DLD1 (cell line): ENCODE measurements around the gene TECPR1.

Experiments used
- in situ Hi-C: cut with HindIII; loops from 2 replicates; pipeline ENCODE4 v1.10.0; 2017; ENCODE audit warnings: low sequenced_read_pairs

Gene TECPR1

GRCh38 chr7:98212532-98213041 lies 39.4 kb downstream of the TECPR1 start:
- in situ Hi-C loops = no loop called here

- in situ Hi-C loops = no loop called here
Observed at GRCh38 chr7:98211676-98212531, 40.1 kb downstream of the TECPR1 start.

- in situ Hi-C loops = no loop called here
Observed at GRCh38 chr7:98211221-98211675, 40.8 kb downstream of the TECPR1 start, which contains the start of gene BHLHA15. Gene BHLHA15, plus strand, starts transcription at chr7:98211439. Its CDS starts 871 bp downstream, at chr7:98212310.

- in situ Hi-C loops = no loop called here
Observed at GRCh38 chr7:98210513-98211220, 41.4 kb downstream of the TECPR1 start.

GRCh38 chr7:98209166-98209920 lies 42.7 kb downstream of the TECPR1 start:
- in situ Hi-C loops = no loop called here

- in situ Hi-C loops = no loop called here
Observed at GRCh38 chr7:98206451-98207330, 45.3 kb downstream of the TECPR1 start.

- in situ Hi-C loops = no loop called here
Observed at GRCh38 chr7:98205162-98205845, 46.7 kb downstream of the TECPR1 start.

GRCh38 chr7:98204670-98205069 lies 47.4 kb downstream of the TECPR1 start:
- in situ Hi-C loops = no loop called here

GRCh38 chr7:98203964-98204605 lies 47.9 kb downstream of the TECPR1 start:
- in situ Hi-C loops = no loop called here

GRCh38 chr7:98203261-98203963 lies 48.6 kb downstream of the TECPR1 start:
- in situ Hi-C loops = no loop called here

GRCh38 chr7:98202367-98203195 lies 49.5 kb downstream of the TECPR1 start:
- in situ Hi-C loops = no loop called here

GRCh38 chr7:98200364-98200763 lies 51.7 kb downstream of the TECPR1 start:
- in situ Hi-C loops = no loop called here

- in situ Hi-C loops = no loop called here
Observed at GRCh38 chr7:98199131-98199530, 52.9 kb downstream of the TECPR1 start.

GRCh38 chr7:98196706-98197605 lies 55.1 kb downstream of the TECPR1 start:
- in situ Hi-C loops = no loop called here

GRCh38 chr7:98194672-98195457 lies 57.2 kb downstream of the TECPR1 start:
- in situ Hi-C loops = no loop called here

GRCh38 chr7:98194186-98194585 lies 57.8 kb downstream of the TECPR1 start:
- in situ Hi-C loops = no loop called here
